ENCODE data around the gene TMCC3.

DNA sequence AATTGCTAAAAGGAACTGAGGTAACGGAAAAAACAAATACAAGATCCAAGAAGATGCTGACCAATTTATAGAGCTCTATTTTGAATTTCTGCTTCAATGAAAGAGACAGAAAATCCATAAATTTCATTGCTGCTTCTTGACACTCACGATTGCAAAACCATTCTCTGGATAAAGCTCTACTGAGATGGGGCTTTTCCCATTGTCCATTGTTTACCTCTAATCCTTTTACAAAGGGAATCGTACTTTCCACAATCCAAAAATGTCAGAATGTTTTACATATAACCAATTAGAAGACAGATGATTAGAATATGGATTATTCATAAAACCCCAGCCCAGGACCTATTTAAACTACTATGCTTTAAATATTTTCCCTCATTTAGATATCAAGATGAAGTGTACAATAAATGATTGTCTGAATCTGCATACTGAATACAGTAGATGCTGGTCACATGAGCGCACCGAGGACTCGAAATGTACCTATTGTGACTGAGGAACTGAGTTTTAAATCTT, 16.7 kb upstream of the TMCC3 start:
- TF ChIP-seq, protein P1, sequence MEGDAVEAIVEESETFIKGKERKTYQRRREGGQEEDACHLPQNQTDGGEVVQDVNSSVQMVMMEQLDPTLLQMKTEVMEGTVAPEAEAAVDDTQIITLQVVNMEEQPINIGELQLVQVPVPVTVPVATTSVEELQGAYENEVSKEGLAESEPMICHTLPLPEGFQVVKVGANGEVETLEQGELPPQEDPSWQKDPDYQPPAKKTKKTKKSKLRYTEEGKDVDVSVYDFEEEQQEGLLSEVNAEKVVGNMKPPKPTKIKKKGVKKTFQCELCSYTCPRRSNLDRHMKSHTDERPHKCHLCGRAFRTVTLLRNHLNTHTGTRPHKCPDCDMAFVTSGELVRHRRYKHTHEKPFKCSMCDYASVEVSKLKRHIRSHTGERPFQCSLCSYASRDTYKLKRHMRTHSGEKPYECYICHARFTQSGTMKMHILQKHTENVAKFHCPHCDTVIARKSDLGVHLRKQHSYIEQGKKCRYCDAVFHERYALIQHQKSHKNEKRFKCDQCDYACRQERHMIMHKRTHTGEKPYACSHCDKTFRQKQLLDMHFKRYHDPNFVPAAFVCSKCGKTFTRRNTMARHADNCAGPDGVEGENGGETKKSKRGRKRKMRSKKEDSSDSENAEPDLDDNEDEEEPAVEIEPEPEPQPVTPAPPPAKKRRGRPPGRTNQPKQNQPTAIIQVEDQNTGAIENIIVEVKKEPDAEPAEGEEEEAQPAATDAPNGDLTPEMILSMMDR (IDR thresholded peaks at IDR 0.05): no peak
- TF ChIP-seq POLR2A (IDR thresholded peaks at IDR 0.05): no peak

Measured in uterus (tissue), 2 donors.